Cardiac septum (tissue), 1 donor: ENCODE measurements around the gene SESN3. TPM values are rescaled to one million over a fixed set of nuclear protein-coding genes. Genes with fewer than 3 reads are reported as not detected.
"Not testable (repeated sequence)": the region's sequence is repeated elsewhere in the genome, so short reads cannot be mapped to it uniquely, and the experiment has no call there.

Experiments used
- DNase-seq: peaks from one replicate; pipeline ENCODE4 v3.0.0-alpha.2; 2020; ENCODE audit warnings: low spot score
- intact Hi-C: fragments of 100-400 bp; cut with DNase I; formaldehyde crosslinking; loops from one replicate; pipeline ENCODE4 v1.14.0; 2022
- total RNA-seq: library from RNA; stranded (reverse); fragmentation: NEBNext Ultra II Directional; extraction: Animal tissue kit (Norgen Biotek cat#: 25700); gene quantifications from one replicate; pipeline ENCODE4 v1.2.1, GENCODE V29; 2021
- donor health status: DM: no; HTN: no; CAD: no.

SESN3 gene
- total RNA-seq, 1 donor from 2014 or later, result 10.6 TPM

DNA sequence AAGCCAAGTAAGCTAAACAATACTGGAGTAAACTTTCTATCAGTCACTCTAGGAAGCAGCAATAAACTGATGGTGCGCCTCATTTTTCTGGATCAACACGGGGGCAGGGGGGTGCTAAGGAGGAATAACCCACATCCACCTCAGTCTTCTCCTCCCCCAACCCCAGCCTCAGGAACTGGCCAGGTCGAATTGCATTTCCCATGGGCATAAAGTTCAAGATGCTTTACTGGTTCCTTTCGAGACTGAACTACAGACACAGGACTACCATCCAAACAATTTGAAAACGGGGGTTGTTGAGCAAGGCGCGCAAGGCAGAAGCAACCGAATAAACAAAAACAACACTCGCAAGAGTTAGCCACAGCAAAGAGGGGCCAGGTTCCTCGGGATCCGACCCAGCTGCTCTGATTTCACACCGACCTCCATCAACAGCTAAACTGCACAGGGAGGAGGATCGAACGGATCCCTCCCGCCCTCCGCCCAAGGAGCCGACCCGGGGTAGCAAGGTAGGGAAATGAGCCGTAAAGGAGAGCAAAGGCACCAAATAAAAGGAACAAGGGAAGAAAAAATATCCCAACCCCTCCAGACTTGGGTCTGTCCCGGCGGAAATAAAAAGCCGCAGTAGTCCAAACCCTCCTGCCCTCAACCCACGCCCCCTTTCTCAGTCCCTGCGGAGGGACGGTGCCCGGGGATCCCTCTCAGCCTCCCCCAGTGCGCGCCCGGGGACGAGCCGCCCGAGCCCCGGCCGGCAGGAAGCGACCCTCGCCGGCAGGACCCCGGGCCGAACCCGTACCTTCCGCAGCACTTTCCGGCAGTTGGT lies 801 bp downstream of the SESN3 start:
- DNase-seq, result peak; percentile 74

DNA sequence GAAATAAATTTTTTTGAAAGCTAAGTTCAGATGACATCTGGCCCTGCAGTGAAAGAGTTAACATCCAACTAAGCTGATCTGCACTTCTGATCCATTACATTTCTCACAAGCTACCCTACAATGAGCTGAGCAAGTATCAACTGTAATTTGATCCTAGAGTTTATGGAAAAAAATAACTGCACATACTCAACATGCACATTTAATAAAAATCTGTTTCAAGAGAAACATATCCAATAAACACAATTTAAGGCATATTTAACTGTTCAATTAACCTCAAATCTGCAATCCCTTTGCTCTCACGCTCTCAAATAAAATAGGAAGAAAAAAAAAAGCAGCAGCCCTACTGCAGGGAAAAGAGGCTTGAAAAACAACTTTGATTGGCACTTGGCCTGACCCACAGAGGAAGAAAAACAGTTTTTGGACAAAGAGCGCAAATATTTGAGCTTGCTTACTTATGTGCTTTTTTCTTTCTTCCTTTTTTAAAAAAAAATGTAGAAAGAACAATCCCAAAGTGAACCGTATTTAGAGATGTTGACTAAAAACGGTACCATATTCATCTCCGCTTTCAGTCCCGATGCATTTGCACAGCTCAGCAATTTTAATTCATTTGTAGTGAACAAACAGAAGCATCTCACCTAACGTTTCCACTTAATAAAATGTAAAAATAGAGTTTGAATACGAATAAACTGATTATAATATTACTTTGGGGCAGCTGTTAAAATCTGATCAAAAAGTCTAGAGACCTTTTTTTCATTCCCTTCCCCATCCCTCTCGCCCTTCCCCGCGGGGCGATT lies 1.6 kb downstream of the SESN3 start:
- intact Hi-C loops, result no loop called here
- DNase-seq, result no peak

More for the DNA sequence above, 801 bp downstream of the SESN3 start:
- intact Hi-C loops, result loop anchor here (5.0 to 10.0 kb wide), 3 partner anchors 78 to 477 kb away; no protein-coding TSS in a partner anchor

DNA sequence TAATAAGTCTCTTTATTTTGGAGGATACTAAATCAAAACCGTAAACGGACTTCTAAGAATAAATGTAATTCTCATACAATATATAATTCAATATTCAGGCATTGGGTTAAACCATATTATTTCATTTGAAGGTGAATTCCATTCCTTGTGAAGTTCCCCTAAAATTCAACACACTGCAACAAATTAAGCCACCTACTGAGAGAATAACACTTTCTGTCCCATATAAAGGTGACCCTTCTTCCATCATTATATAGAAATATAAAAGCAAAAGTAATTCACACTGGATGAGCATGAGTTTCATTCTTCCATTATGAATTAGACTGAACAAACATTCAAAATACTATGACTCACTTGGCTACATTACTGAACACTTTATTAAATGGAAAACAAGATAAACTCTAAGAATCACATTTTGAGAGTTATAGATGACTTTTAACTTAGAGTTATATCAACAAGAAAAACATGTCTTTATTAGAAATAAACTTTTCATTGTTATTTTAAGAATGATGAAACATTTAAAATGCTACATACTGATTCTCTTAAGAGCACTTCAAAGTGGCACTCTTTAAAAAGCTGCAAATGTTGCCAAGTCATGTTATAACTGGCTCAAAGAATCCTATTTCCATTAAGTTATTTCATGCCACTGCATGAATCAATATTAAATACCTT lies 2.8 kb downstream of the SESN3 start:
- DNase-seq, result no peak
- intact Hi-C loops, result no loop called here

GRCh38 chr11:95227060-95227459 lies 3.9 kb downstream of the SESN3 start:
- intact Hi-C loops, DNase-seq: not testable (repeated sequence)

- no peak for DNase-seq
- intact Hi-C loops, result no loop called here
Observed at GRCh38 chr11:95222817-95223216, 8.2 kb downstream of the SESN3 start.

DNA sequence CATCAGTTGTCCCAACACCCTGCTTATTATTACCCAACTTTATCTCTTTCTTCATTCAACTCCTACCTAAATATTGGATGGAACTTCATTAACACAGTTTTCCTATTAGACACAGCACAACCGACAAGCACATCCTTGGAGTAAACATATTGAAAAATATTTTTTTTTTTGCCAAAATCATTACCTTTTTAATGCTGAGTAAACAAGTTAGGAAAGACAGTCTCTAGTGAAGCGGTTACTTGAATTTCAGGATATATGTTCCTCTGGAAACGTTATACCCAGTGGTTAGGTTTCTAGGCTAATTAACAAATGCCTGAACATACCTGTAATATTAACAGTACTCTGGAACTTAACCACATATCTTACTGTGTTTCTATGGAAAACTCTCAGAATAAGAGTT lies 11.4 kb downstream of the SESN3 start:
- intact Hi-C loops, result no loop called here
- DNase-seq, result no peak

DNA sequence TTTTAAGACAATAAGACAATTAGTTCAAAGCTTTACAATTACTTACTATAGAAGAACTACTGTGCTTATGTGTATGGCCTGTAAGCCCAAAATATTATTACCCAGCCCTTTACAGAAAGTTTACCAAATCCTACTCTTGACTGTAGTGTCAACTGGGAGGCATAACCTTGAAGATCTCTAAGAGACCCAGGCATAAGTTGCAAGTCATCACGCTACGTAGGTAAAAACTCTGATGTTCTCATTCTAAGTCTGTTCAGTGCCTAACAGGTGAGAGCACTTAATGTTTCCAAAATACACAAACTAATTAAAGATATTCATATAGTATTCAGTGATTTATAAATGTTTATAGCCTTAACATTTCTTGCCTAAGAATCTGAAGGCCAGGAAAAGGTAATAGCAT lies 12.9 kb downstream of the SESN3 start:
- intact Hi-C loops, result no loop called here
- no peak for DNase-seq

GRCh38 chr11:95212609-95213008 lies 18.4 kb downstream of the SESN3 start:
- intact Hi-C loops, result no loop called here
- DNase-seq, result no peak

DNA sequence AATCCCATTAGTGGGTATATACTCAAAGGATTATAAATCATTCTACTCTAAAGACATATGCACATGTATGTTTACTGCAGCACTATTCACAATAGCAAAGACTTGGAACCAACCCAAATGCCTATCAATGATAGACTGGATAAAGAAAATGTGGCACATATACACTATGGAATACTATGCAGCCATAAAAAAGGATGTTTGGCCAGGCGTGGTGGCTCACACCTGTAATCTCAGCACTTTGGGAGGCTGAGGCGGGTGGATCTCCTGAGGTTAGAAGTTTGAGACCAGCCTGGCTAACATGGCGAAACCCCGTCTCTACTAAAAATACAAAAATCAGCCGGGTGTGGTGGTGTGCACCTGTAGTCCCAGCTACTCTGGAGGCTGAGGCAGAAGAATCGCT lies 21.5 kb downstream of the SESN3 start:
- DNase-seq, intact Hi-C loops: not testable (repeated sequence)

DNA sequence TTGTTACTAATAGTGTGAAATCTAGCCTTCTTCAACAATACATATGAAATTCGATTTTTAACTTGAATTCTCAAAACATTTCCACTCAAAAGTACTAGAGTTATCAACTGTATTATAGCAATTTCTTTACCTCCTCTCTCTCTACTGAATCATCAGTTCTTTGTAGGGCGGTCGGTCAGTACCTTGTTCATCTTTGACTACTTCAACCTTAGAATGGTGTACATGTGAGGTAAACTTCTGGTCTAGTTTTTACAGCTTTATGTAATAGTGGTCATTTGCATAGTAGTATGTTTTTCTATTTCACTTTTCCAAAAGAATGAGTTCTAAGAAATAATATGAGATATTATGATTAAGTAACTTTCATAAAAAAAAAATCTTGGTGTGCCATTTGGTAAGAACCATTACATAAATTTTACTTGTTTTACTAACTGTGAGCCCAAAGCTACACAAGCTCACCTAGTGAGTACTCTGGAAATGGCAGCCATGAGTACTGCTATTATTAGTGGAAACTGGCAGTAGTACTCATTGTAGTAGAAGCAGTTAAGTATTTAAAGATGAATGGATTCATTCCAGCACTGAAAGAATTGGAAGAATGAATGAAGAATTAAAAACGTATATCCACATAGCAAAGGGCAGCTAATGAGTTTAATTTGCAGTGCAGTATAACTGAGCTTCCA lies 30.1 kb downstream of the SESN3 start:
- no peak for DNase-seq
- intact Hi-C loops, result no loop called here

DNA sequence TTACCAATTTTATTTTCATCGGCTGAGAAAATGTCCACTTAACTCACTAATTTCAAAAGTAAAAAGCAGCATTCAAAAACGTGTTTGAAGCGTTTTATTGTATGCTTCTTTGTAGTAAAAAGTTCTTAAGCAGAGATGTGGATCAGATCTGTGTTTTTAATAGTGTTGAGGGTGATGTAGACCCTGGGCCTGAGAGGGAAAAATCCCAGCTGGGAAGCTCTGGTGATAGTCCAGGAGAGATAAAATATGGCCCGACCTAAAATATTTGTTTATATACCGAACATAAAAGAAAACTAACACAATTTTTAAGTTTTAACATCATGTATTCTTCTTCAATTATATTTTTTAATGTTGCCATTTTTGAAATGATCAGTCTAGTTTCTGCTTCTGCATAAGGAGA lies 35.2 kb downstream of the SESN3 start:
- intact Hi-C loops, result no loop called here
- DNase-seq, result no peak

- no peak for DNase-seq
- intact Hi-C loops, result no loop called here
Observed at GRCh38 chr11:95193541-95193940, 37.5 kb downstream of the SESN3 start.

- intact Hi-C loops, result no loop called here
Observed at GRCh38 chr11:95192717-95193116, 38.3 kb downstream of the SESN3 start.

GRCh38 chr11:95187723-95188122 lies 43.3 kb downstream of the SESN3 start:
- DNase-seq, result no peak
- intact Hi-C loops, result no loop called here

More at GRCh38 chr11:95192717-95193116, 38.3 kb downstream of the SESN3 start:
- DNase-seq, result no peak

GRCh38 chr11:95182397-95182796 lies 48.6 kb downstream of the SESN3 start:
- DNase-seq, result no peak
- intact Hi-C loops, result no loop called here

- intact Hi-C loops, result no loop called here
- DNase-seq, result no peak
Observed at GRCh38 chr11:95175818-95176380, 55.1 kb downstream of the SESN3 start.

DNA sequence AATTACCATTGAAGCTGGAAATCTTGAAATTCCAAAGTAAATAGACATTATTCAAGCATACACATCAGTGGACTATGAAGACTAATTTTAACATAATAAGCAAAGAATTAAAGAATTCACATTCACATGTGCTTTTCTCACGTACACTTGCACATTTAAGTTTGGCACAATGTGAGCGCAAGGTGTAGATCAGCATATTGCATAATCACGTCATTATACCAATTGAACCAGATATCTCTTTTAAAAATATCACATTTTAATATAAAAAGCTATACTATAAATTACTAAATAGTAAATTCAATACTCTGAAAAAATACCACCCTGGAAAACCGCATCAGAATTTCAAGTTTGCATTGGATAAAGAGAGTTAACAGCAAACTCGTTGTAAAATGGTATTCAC lies 60.7 kb downstream of the SESN3 start:
- no peak for DNase-seq
- intact Hi-C loops, result no loop called here

DNA sequence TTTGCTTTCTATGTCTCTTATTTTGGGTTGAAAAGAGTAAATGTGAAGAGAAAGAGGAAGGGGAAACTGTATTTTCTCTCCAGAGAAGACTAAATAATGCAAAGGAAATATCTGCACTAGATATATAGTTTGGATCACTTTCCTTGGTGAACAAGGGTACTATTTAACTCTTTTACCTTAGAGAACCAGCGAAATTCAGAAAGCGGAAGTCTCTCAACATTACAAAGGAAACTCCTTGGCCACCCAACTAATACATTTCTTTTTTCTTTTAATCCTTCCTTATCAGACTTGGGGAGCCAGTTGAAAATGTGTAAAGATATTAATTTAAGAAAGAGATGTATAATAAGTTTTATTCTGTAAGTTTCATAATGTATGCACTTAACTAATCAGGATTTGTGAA lies 64.2 kb downstream of the SESN3 start:
- intact Hi-C loops, result no loop called here
- no peak for DNase-seq

DNA sequence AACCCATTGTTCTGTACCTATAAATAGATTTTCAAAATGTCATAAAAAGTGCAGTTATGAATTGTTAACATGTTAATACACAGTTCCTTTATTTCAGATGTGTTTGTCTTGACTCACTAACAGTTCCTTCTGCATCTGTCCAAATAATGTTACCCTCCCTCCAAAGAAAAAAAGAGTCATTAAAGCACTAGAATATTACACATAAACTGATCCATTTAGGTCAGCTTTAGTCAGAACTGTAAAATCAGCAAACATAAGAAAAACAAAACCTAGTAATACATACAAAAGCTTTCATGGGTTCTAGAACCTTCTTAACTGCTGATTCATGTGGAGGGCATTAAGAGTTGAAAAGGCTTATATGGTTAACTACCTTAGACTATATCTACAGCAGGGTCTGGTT lies 65.4 kb downstream of the SESN3 start:
- DNase-seq, result no peak
- intact Hi-C loops, result no loop called here
